Parathyroid adenoma (tissue), 2 donors: ENCODE data around the gene LIMS1.

ENCODE experiments used
- H2AFZ ChIP-seq: fragments of 300-600 bp; sonication (generic); one replicate; pipeline ENCODE4 v1.7.0; 2017; ENCODE audit warnings: antibody characterized with exemption, mild to moderate bottlenecking
- H3K27ac ChIP-seq: fragments of 300-600 bp; sonication (generic); one replicate; pipeline ENCODE4 v1.7.0; 2017
- H3K27me3 ChIP-seq: fragments of 300-600 bp; sonication (generic); one replicate; pipeline ENCODE4 v1.7.0; 2017; ENCODE audit warnings: low read length; ENCODE audit not compliant: control insufficient read depth, insufficient read depth
- H3K36me3 ChIP-seq: fragments of 300-600 bp; sonication (generic); one replicate; pipeline ENCODE4 v1.7.0; 2017; ENCODE audit warnings: low read length; ENCODE audit not compliant: control insufficient read depth, insufficient read depth
- H3K4me1 ChIP-seq: fragments of 300-600 bp; sonication (generic); one replicate; pipeline ENCODE4 v1.7.0; 2017; ENCODE audit warnings: control low read depth
- H3K4me2 ChIP-seq: fragments of 300-600 bp; sonication (generic); one replicate; pipeline ENCODE4 v1.7.0; 2017; ENCODE audit warnings: low read length
- H3K4me3 ChIP-seq: fragments of 300-600 bp; sonication (generic); one replicate; pipeline ENCODE4 v1.7.0; 2017; ENCODE audit warnings: low read depth, low read length
- H3K79me2 ChIP-seq: fragments of 300-600 bp; sonication (generic); one replicate; pipeline ENCODE4 v1.7.0; 2017; ENCODE audit warnings: control low read depth
- H3K9ac ChIP-seq: fragments of 300-600 bp; sonication (generic); one replicate; pipeline ENCODE4 v1.7.0; 2017; ENCODE audit warnings: mild to moderate bottlenecking
- H3K9me3 ChIP-seq: fragments of 300-600 bp; sonication (generic); one replicate; pipeline ENCODE4 v1.7.0; 2017; ENCODE audit warnings: low read length; ENCODE audit not compliant: control insufficient read depth
- CTCF ChIP-seq: fragments of 300-600 bp; sonication (generic); IDR thresholded peaks from one replicate; pipeline ENCODE4 v1.7.0; 2017; ENCODE audit warnings: antibody characterized with exemption, mild to moderate bottlenecking
- donor health status: primary hyperparathyroidism.

LIMS1 gene

GRCh38 chr2:108548208-108549003 lies 14.1 kb downstream of the LIMS1 start:
- Histone ChIP-seq H3K79me2 (peaks cover 2% of the 10 kb centered on the region), H2AFZ (no peak overlapping the region), H3K9ac (no peak overlapping the region), H3K27ac (no peak overlapping the region), H3K9me3 (no peaks in the 10 kb centered on the region), H3K27me3 (no peaks in the 10 kb centered on the region), H3K4me2 (no peak overlapping the region), H3K4me1 (peaks cover 9% of the 10 kb centered on the region), H3K36me3 (no peaks in the 10 kb centered on the region), H3K4me3 (no peak overlapping the region)
- TF ChIP-seq CTCF: no peak

GRCh38 chr2:108552566-108552965 lies 18.3 kb downstream of the LIMS1 start:
- Histone ChIP-seq H3K79me2 (peaks cover 30% of the 10 kb centered on the region), H3K27ac (peak overlapping the region; percentile 21), H2AFZ (no peak overlapping the region), H3K36me3 (no peaks in the 10 kb centered on the region), H3K27me3 (no peaks in the 10 kb centered on the region), H3K4me1 (peaks cover 10% of the 10 kb centered on the region), H3K4me2 (no peak overlapping the region), H3K9me3 (no peaks in the 10 kb centered on the region), H3K9ac (no peak overlapping the region), H3K4me3 (no peak overlapping the region)
- TF ChIP-seq CTCF: no peak

- H3K9ac ChIP-seq: no peak overlapping the region
Measured at GRCh38 chr2:108553209-108553919, 19.1 kb downstream of the LIMS1 start.

GRCh38 chr2:108554528-108554927 lies 20.3 kb downstream of the LIMS1 start:
- Histone ChIP-seq H2AFZ (no peak overlapping the region), H3K4me2 (no peak overlapping the region), H3K9ac (no peak overlapping the region), H3K4me1 (peaks cover 10% of the 10 kb centered on the region), H3K9me3 (no peaks in the 10 kb centered on the region), H3K4me3 (no peak overlapping the region), H3K36me3 (no peaks in the 10 kb centered on the region), H3K27me3 (no peaks in the 10 kb centered on the region), H3K79me2 (peaks cover 39% of the 10 kb centered on the region), H3K27ac (no peak overlapping the region)
- TF ChIP-seq CTCF: no peak

More at GRCh38 chr2:108553209-108553919, 19.1 kb downstream of the LIMS1 start:
- H3K79me2 ChIP-seq: peaks cover 35% of the 10 kb centered on the region
- no peaks in the 10 kb centered on the region for H3K9me3 ChIP-seq
- TF ChIP-seq CTCF: no peak
- peaks cover 10% of the 10 kb centered on the region for H3K4me1 ChIP-seq
- H3K4me2 ChIP-seq: no peak overlapping the region
- no peaks in the 10 kb centered on the region for H3K27me3 ChIP-seq
- H3K4me3 ChIP-seq: no peak overlapping the region
- H2AFZ ChIP-seq: no peak overlapping the region
- no peaks in the 10 kb centered on the region for H3K36me3 ChIP-seq
- H3K27ac ChIP-seq: peak overlapping the region; percentile 21
